Ascending aorta (tissue), 2 donors: Measurements from ENCODE around the gene POMT2. TPM values are rescaled to one million over a fixed set of nuclear protein-coding genes. Genes with fewer than 3 reads are reported as not detected.

ENCODE experiments used
- DNase-seq, 2 donors: peaks; one replicate each; pipeline ENCODE4 v3.0.0-alpha.2; 2019; ENCODE audit warnings: low spot score in 2 of 2
- H3K27ac ChIP-seq, 2 donors: fragments of 200-600 bp; sonication (generic); one replicate each; pipeline ENCODE4 v1.5.1; 2016 to 2017; ENCODE audit warnings: mild to moderate bottlenecking in 1 of 2
- H3K27me3 ChIP-seq: fragments of 200-600 bp; sonication (generic); one replicate; pipeline ENCODE4 v1.5.1; 2017
- H3K36me3 ChIP-seq, 2 donors: fragments of 200-600 bp; sonication (generic); one replicate each; pipeline ENCODE4 v1.5.1; 2016
- H3K4me1 ChIP-seq, 2 donors: fragments of 200-600 bp; sonication (generic); one replicate each; pipeline ENCODE4 v1.5.1; 2016 to 2017; ENCODE audit warnings: mild to moderate bottlenecking in 1 of 2
- H3K4me3 ChIP-seq, 2 donors: fragments of 200-600 bp; sonication (generic); one replicate each; pipeline ENCODE4 v1.5.1; 2016 to 2017; ENCODE audit warnings: mild to moderate bottlenecking in 1 of 2
- H3K9me3 ChIP-seq, 2 donors: fragments of 200-600 bp; sonication (generic); one replicate each; pipeline ENCODE4 v1.5.1; 2016
- CTCF ChIP-seq, 3 experiments: fragments of 200-600 bp in 2 of 3; fragments of 450-650 bp in 1 of 3; sonication (generic) in 2 of 3; IDR thresholded peaks; one replicate each; pipeline ENCODE4 v1.5.1; 2016 to 2019; ENCODE audit warnings: antibody characterized with exemption in 3 of 3, mild to moderate bottlenecking in 1 of 3, moderate library complexity in 1 of 3
- intact Hi-C: fragments of 100-400 bp; cut with DNase I; formaldehyde crosslinking; loops from one replicate; pipeline ENCODE4 v1.15.1; 2023
- total RNA-seq: library from RNA; depleted of rRNA; stranded (reverse); fragments of >200 nt; gene quantifications from one replicate; pipeline ENCODE4 v1.1.0, GENCODE V29; 2016

Gene POMT2
- total RNA-seq, 1 donor from 2014 or later, result 28.4 TPM

- Histone ChIP-seq H3K9me3 (no peaks in the 10 kb centered on the region), H3K36me3 (peaks cover 0 to 1% of the 10 kb centered on the region in 2 donors), H3K4me1 (no peaks in the 10 kb centered on the region), H3K27me3 (no peaks in the 10 kb centered on the region), H3K27ac (no peak overlapping the region), H3K4me3 (no peak overlapping the region)
- no peak for TF ChIP-seq CTCF (IDR thresholded peaks at IDR 0.05)
- intact Hi-C loops, result no loop called here
- no peak for DNase-seq
Measured at GRCh38 chr14:77355811-77356210, 35.1 kb upstream of the POMT2 start.

- Histone ChIP-seq H3K27ac (no peak overlapping the region), H3K36me3 (peaks cover 0 to 16% of the 10 kb centered on the region in 2 donors), H3K4me3 (no peak overlapping the region), H3K27me3 (no peaks in the 10 kb centered on the region), H3K9me3 (no peaks in the 10 kb centered on the region), H3K4me1 (no peaks in the 10 kb centered on the region)
- DNase-seq, result no peak
- TF ChIP-seq CTCF (IDR thresholded peaks at IDR 0.05), result no peak
- intact Hi-C loops, result no loop called here
Measured at GRCh38 chr14:77353469-77354141, 32.9 kb upstream of the POMT2 start.

GRCh38 chr14:77347751-77348150, 27.1 kb upstream of the POMT2 start:
- no peak for TF ChIP-seq CTCF (IDR thresholded peaks at IDR 0.05)
- Histone ChIP-seq H3K36me3 (peaks cover 10 to 19% of the 10 kb centered on the region in 2 donors), H3K27ac (no peak overlapping the region), H3K4me1 (no peaks in the 10 kb centered on the region), H3K27me3 (no peaks in the 10 kb centered on the region), H3K4me3 (no peak overlapping the region), H3K9me3 (no peaks in the 10 kb centered on the region)
- DNase-seq, result no peak
- intact Hi-C loops, result no loop called here

GRCh38 chr14:77346495-77346894, 25.8 kb upstream of the POMT2 start:
- Histone ChIP-seq H3K36me3 (peaks cover 23 to 27% of the 10 kb centered on the region in 2 donors), H3K4me3 (no peak overlapping the region), H3K4me1 (no peaks in the 10 kb centered on the region), H3K9me3 (no peaks in the 10 kb centered on the region), H3K27ac (no peak overlapping the region), H3K27me3 (no peaks in the 10 kb centered on the region)
- DNase-seq, result no peak
- intact Hi-C loops, result no loop called here
- TF ChIP-seq CTCF (IDR thresholded peaks at IDR 0.05), result no peak

GRCh38 chr14:77344377-77344996, 23.8 kb upstream of the POMT2 start:
- Histone ChIP-seq H3K9me3 (no peaks in the 10 kb centered on the region), H3K4me3 (no peak overlapping the region), H3K27me3 (no peaks in the 10 kb centered on the region), H3K27ac (no peak overlapping the region), H3K4me1 (no peaks in the 10 kb centered on the region), H3K36me3 (peaks cover 26 to 27% of the 10 kb centered on the region in 2 donors)
- DNase-seq, result no peak
- no peak for TF ChIP-seq CTCF (IDR thresholded peaks at IDR 0.05)
- intact Hi-C loops, result no loop called here
